ENCODE measurements around the gene CMTM8.

Gene CMTM8

DNA sequence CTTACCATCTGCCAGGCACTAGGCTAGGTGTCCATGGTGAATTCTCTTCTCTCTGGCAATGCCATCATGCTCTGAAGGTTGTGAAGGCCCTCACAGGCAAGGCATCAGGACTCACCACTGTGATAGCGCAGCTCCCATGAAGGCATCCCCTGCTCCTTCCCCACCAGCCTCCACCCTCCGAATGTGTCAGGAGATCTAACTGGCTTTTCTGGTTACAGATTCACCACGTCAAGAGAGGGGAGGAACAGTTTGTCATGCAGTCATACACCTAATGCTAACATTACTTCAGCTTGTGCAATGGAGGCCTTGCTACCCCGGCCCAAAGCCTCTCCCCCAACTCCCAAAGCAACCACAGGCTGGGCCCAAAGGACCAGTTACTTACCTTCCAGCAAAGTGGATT, 8.9 kb upstream of the CMTM8 start:
- no peak for DNase-seq (ENCODE audit: low spot score)

DNA sequence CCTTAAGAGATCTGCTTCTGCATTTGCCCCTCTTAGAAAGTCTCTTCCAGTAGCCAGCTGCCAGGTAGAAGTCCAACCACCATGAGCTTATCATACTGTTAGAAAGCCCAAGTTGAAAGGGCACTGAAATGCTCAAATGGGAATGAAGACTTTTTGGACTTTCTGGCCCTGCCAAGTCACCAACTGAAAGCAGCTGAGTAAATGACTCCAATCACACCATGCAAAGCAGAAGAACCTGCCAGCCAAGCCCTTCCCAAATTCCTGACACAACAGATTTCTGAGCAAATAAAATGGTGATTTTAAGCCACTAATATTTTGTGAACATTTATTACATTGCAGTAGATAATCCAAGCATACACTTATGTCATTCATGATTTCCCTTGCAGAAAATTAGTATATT, 2.1 kb upstream of the CMTM8 start:
- no peak for DNase-seq (ENCODE audit: low spot score)

DNA sequence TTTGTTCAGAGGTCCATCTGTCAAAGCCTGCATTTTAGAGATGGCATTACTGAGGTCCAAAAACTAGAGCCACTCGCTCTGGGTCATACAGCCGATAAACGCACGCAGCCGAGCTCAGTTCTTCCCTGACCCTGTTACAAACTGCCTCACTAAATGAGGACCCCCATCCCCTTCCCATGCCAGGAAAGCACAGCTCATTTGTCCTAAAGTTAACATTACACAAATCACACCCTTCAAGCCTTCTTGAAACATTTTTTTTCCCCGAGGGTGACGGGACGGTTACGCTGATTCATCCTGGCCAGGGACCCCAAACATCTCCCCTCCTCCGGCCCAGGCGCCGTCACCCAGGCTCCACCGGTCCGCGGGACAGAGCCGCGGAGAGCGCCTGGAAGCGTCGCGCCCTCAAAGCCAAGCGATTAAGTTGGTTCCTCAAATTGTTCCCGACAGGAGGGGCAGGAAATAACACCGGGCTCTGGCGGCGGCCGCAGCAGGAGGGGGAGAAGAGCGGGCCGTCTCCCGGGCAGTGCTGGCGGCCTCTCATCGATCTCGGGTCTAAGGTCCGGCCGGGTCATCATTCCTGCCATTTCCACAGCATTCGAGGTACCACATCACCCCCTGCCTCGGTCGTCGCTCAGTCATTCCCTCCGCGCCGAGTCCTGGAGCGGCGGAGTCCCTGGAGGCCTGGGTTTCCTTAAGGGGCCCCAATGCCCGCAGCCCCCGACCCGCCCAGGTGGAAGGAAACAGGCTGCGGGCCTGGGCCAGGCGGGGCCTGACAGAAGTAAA, 619 bp upstream of the CMTM8 start:
- no peak for DNase-seq (ENCODE audit: low spot score)

DNA sequence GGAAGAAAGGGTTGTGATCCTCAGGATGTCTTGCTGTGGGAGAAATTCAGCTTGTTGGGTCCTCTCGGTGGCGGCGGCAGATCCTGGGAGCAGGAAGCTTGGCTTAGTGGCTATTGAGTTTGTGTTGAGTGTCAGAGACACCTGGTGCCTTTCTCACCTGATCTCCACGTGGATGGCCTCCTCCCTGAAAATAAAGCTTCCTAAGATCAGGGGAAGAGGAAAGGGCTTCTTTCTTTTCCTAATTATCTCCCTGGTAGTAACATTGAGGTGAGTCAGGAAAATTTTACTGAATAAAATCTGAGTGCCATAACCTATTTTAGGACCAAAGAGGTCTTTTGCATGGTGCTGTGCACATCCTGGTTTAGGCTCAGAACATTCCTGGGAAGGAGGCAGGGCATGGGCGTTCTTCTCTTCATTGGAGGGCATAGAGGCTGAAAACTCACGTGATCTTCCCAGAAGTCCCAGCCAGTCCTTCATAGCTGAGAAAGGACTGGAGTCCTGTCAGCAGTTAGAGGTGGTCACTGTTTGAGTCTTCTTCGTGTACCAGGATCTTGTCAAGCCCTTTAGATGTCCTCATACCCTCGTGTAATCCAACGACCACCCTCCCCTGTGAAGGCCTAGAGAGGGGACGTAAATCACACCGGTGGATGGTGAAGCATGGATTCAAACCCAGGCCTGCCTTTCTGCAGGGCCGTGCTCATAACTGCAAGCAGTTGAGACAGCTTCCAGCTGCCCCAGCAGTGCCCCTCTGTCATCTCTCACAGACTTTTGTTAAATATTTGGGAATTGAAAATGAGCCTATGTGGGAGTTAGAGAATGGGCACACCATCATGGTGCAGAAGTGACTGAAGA, 1.1 kb downstream of the CMTM8 start:
- no peak for DNase-seq (ENCODE audit: low spot score)

DNA sequence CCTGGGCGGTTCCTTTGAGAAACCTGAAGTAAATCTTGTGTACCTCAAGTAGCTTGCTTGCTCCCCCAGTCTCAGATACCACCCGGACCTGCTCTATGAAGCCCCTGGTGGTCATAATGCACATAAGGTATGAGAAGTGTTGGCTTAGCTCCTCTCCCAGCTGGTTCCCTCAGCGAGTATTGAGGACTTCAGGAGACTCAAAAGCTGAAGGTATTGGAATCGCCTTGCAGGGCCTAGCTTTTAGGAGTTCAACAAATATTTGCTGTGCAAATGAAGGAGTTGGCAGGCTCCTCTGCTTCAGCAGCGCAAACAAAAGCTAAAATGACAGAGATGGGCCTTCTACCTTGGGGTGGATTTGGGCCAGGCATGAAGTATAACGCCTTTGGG, 1.7 kb downstream of the CMTM8 start:
- no peak for DNase-seq (ENCODE audit: low spot score)

DNA sequence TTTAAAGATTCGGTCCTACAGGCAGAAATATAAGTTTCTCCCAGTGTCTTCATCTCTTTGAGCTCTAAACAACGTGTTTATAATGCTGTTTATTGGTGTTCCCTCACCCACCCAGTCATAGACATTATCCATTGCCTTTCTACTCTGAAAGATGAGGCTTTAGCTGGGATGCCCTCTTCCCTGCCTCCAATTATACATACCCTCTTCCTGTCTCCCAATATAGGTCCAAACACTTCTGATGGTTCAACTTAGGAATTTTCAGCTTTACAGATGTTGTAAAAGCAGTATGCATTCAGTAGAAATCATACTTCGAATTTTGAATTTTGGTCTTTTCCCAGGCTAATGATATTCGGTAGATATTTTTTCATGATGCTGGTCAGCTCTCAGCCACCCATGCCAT, 2.6 kb downstream of the CMTM8 start:
- no peak for DNase-seq (ENCODE audit: low spot score)

DNA sequence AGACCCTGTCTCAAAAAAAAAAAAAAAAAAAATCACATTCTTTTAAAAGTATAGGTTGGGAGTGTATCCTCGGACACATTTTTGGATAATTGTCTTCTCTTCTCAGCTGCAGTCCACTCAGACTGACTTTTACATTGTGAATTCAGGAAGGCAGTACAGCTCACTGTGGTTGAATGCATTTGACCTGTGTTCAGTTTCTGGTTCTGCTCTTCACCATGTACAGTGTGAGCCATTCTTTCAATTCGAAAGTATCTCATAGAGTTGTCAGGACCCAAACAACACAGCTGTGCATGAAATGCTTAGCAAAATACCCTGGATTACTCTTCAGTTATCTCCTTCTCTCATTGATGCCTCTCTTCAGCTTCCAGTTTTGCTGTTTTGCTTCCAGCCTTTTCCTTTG, 5.0 kb downstream of the CMTM8 start:
- no peak for DNase-seq (ENCODE audit: low spot score)

DNA sequence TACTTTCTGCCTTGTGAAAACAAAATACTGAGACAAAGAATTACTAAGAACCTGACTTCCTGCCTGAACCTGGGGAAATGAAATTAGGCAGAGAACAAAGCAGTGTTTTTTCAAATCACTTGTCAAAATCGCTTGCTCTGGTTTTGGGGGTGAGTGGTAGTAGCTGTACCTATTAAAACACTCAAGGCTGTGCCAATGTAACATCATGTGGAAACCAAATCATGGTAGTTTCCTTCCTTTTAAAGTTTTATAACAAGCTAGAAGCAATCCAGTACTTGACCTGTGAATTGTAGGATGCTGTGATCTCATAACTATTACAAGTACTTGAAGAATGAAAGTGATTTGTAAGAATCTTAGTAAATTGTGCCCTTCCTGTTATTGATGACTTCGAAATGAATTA, 6.7 kb downstream of the CMTM8 start:
- no peak for DNase-seq (ENCODE audit: low spot score)

DNA sequence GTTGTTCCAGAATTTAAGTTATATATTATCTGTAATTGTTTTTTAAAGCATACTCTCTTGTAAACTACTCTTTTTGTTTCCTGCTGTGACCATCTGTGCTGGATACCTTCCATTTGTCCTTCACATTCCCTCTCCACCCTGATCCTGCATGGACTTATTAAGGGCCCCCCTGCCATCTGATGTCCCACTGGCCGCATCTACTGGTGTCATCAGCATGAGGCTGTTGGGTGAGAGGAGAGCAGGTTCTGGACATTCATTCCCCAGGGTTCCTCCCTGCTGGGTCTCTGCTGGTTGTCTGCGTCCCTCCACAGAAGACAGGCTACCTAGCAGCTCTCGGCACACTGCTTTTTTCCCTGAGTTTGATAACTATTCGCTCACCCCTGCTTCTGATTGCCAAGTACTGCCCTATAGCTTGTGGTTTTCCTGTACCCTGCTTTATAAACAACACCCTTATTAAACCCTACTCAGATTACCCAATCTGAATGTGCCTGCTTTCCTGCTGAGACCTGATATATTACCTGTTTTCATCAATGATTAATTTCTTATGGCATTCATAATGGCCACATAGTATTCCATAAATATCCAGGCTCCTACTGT, 7.7 kb downstream of the CMTM8 start:
- DNase-seq (ENCODE audit: low spot score) = no peak

DNA sequence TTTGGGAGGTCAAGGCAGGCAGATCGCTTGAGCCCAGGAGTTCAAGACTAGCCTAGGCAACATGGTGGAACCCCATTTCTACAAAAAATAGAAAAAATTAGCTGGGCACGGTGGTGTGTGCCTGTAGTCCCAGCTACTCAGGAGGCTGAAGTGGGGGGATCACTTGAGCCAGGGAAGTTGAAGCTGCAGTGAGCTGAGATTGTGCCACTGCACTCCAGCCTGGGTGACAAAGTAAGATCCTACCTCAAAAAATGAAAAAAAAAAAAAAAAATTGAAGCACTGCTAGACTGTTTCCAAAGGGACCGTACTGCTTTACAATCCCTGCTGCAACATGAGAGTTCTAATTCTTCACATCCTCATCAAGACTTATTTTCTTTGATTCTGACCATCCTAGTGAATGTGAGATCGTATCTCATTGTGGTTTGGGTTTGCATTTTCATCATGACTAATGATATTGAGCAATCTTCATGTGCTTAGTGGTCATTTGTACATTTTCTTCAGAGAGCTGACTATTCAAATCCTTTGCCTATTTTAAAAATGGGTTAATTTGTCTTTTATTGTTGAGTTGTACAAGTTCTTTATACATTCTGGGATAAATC, 10.8 kb downstream of the CMTM8 start:
- no peak for DNase-seq (ENCODE audit: low spot score)

DNA sequence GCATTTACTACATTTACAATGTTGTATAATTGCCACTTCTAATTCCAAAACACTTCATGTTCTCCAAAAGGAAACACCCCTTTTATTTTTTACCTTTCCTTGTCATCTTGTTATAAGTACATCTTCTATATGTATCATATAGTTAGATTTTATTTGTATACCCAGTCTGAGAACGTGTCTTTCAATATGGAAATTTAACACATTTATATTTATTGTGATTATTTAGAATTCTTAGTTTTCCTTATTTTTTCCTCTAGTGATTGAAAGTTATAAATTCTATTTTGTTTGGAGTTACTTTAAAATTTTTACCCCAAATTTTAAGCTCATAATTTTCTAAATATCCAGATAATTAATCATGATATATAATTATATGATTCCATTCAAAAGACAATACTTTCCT, 15.8 kb downstream of the CMTM8 start:
- no peak for DNase-seq (ENCODE audit: low spot score)

DNA sequence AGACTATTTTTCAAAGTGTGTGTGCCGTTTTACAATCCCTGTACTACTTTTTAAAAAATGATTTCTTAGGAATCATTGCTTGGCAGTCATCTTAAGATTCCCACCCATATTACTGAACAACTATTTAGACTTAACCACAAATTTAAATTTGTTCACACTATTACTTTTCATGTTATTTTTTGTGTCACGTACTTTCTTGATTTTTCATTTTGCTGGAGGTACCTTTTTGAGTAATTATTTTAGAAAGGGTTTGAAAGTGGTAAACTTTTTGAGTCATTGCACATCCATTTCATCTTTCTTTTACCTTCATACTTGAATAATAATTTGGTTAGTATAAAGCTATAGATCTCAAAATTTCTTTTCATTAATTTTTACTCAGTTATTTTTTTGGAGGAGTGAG, 16.9 kb downstream of the CMTM8 start:
- no peak for DNase-seq (ENCODE audit: low spot score)

DNA sequence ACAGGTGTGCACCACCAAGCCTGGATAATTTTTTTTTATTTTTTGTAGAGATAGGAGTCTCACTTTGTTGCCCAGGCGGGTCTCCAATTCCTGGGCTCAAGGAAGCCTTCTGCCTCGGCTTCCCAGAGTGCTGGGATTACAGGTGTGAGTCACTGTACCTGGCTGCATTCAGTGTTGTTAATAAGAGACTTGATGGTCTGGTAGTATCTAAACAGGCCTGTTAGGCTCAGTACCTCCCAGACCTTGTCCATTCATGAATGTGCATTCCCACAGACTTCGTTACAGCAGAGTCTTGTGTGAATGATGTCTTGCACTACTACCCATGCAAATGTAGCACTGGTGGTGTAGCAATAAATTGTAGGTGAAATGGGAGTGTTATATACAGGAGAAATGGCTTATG, 17.7 kb downstream of the CMTM8 start:
- no peak for DNase-seq (ENCODE audit: low spot score)

DNA sequence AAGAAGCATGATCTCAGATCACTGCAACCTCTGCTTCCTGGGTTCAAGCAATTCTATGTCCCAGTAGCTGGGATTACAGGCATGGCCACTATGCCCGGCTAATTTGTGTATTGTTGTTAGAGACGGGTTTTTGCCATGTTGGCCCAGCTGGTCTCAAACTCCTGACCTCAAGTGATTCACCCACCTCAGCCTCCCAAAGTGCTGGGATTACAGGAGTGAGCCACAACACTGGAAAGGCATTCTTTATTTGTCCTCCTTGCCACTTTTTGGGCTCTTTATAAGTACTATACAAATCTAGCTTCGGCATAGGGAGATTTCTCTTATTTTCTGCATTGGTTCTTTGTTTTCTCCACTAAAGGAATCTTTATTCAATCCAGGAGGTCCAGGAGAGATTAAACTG, 18.6 kb downstream of the CMTM8 start:
- no peak for DNase-seq (ENCODE audit: low spot score)

DNA sequence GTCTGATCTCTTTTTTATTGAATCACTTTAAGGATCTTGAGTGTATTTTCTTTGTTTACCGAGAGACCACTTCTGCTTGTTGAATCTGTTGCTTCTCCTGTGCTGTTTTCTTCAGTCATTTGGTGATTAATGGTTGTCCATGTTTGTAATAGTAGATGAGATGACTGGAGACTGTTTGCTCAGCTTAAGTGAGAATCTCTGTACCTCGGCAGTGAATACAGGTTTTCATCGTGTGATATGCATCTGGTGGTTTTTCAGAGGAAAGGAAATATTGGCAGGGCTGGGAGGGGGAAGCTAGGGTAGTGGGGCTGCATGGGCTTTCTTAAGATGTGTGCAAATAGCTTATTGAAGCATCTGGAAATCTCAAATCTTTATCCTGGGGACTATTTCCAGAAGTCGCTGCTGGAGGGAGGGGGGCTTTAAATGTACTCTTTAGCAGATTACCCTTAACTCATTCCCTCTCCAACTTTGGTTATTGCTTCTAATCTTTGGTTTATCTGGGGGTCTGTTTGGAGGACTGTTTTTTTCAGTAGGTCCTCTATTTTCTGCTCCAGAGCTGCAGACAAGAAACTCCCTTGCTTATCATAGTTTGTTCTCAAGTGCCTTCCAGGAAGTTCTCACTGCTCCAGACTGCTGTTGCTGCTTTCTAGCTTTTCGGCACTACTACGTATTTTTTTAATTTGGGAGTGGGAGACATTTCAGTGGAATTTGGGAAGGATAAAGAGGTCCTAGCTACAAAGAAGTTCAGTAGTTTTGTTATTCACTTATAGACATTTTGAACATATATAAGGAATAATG, 19.4 kb downstream of the CMTM8 start:
- no peak for DNase-seq (ENCODE audit: low spot score)

DNA sequence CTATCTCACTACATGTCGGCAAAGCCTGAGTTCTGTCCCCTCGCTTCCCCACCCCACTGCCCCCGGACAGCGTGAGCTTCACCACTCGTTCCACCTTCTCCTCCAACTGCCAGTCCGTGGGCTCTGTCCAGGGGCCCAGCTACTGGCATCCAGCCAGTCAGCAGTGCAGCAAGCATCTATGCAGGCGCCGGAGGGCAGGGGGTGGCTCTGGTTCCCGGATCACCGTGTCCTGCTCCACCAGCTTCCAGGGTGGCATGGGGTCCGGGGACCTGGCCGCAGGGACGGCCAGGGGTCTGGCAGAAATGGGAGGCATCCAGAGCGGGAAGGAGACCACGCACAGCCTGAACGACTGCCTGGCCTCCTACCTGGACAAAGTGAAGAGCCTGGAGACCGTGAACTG, 20.4 kb downstream of the CMTM8 start:
- DNase-seq (ENCODE audit: low spot score) = no peak

DNA sequence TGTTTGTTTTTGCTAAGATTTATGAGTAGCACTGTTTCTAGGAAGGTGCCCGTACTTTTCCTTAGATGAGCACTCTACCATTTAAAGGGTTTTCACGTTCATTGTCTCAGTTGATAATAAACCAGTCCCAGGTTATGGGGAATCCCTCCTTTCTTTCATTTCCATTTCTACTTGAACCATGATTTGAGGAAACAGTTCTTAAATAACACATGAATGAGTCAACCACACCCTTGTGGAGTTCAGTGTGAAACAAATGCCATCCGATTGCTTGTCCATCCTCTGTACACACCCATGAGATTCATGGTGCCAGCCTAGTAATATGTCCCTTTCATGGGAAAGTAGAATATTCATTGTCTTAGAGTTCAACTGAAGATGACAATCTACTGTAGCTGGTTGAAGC, 23.1 kb downstream of the CMTM8 start:
- DNase-seq (ENCODE audit: low spot score) = no peak

DNA sequence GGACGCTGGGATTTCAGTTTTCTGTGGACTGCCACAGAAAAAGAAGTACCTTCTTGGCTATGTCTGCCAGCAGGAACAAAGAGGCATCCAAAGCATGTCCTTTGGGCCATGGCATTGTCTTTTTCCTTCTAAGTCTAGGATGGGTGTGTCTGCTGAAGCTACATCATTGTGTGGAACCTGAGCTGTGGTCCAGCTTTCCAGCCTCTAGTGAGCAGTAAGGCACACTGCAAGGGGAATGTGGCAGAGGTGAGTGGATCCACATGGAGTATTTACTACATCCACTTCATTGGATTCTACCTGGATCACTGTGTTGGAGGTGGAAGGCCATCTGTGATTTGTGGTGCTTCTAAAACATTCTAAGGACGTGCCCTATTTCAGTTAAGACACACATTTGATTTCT, 23.7 kb downstream of the CMTM8 start:
- no peak for DNase-seq (ENCODE audit: low spot score)

DNA sequence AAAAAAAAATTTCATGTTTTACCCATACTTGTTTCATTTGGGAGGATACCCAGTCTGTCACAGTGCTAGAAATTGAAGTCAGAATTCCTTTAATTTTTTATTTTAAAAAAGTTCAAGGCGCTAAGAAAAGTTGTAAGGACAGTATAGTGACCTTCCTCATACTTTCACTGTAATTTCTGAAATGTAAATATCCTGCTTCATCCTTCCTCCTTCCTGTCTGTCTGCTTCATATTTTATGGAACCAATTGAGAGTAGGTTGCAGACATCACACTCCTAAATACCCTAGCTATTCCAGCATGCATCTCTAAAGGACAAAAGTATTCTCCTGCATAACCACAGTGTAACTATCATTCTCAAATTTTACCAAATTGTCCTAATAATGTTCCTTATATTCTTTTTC, 35.8 kb downstream of the CMTM8 start:
- no peak for DNase-seq (ENCODE audit: low spot score)

DNA sequence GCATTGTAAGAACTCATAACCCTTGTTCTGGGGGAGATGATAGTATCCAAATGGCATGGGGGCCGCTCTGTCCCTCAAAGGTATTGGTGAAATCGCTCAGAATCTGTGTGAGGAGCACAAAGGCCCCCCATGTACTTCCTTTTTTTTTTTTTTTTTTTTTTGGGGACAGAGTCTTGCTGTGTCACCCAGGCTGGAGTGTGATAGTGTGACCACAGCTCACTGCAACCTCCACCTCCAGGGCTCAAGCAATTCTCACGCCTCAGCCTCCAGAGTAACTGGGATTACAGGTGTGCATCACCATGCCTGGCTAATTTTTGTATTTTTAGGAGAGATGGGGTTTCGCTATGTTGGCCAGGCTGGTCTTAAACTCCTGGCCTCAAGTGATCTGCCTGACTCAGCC, 37.0 kb downstream of the CMTM8 start:
- DNase-seq (ENCODE audit: low spot score) = no peak

DNA sequence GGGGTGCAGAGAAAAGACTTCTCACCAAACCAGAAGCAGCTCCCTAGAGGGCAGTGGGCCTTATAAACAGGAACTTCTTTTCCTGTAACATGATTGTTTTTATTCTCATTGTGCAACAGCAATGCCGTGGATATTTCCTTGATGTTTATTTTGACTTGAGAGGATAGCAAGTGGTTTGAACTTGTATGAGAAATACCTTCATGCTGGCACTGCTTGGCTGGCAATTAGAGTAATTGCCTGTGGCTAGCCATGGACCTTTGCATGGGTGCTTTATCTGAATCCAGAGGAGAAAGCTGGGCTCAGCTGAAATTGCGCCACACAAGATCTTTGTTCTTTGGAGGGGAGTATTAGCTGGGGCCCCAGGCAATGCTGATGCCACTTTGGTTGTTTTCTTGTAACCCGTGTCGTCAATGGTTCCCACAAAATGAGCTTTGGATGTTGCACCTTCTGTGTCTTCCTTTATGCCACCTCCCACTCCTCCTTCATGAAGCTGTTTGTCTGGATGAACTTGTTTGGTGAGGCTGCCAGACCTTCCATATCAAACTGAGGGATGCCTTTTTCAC, 37.9 kb downstream of the CMTM8 start:
- DNase-seq (ENCODE audit: low spot score) = no peak

DNA sequence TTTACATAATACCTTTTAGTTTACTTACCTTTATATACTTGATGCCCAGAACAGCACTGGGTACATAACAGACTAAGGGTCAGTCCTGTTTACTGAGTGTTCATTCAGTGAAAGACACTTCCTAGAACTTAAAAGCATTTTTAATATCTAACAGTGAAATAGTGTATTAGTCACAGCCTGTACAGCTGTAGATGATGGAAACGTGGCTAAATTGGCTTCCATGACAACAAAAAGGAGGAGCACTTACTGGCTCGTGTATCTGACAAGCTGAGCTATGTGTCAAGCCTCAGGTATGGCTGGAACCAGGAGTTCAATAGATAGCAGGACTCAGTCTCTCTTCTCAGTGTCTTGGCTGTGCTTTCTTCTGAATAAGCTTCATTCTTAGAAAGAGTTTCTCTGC, 40.2 kb downstream of the CMTM8 start:
- no peak for DNase-seq (ENCODE audit: low spot score)

Data from pons (tissue), 1 donor.